Omental fat pad (tissue), 4 donors: ENCODE measurements around the gene NUDT4B. TPM values are rescaled to one million over a fixed set of nuclear protein-coding genes. Genes with fewer than 3 reads are reported as not detected.
"Not testable (repeated sequence)": the region's sequence is repeated elsewhere in the genome, so short reads cannot be mapped to it uniquely, and the experiment has no call there.

Experiments used
- ATAC-seq: fragments of 150-250 bp; one replicate; pipeline ENCODE4 v1.9.1; 2016; ENCODE audit warnings: mild to moderate bottlenecking, moderate library complexity; ENCODE audit not compliant: low FRiP score
- DNase-seq: peaks from one replicate; pipeline ENCODE4 v3.0.0-alpha.2; 2019; ENCODE audit warnings: low spot score
- total RNA-seq, 4 donors: library from RNA; depleted of rRNA; stranded (reverse); fragments of >200 nt; gene quantifications; one replicate each; pipeline ENCODE4 v1.1.0, GENCODE V29; 2016

Gene NUDT4B
- total RNA-seq, 4 donors from 2014 or later, result 25.1 to 45.4 (median 33.6) TPM

DNA sequence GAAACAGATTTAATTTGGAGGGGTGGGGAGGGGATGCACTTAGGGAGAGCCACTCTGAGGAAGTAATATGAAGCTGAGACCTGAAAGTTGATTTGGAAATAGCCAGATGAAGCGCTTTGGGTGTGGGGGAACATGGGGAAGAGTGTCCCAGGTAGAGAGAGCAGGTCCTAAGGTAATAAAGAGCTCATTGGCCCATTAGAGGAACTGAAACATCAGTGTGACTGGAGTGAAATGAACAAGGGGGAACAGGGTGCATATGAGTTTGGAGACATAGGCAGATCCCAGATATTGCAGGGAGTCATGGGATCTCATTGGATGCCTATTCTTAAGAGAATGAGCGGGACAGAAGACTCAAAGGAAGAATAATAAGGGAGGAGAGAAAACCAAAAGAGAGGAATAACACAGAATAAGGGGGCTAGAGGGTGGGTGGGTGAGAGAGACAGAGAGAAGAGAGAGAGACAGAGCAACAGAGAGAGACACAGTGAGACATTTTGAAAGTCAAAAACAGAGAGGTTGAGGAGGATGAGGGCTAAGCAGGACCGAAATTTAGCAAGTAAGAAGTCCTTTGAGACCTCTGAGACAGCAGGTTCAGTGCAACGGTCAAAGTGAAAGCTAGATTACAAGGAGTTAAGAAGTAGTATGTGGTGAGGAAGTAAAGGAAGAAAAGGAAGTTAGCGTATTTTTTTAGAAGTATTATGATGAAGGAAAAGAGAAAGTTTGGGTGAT is 14.8 kb upstream of the NUDT4B start:
- DNase-seq, ATAC-seq: not testable (repeated sequence)

DNA sequence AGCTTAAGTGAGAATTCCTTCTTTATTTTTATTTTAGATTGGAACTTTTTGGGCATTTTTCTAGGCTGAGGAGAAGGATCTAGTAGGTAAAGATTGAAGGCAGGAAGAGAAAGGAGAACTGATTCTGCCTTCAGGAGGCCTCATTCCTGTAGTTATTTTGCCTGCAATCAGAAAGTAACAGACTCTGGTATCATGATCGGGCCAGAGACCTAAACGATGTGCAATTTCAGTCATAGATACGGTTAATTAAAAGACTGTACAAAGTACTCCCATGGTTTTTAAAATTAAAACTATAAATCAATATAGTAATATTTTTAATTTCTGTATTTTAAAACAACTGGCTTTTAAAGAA is 14.3 kb upstream of the NUDT4B start:
- not testable (repeated sequence) for DNase-seq, ATAC-seq

DNA sequence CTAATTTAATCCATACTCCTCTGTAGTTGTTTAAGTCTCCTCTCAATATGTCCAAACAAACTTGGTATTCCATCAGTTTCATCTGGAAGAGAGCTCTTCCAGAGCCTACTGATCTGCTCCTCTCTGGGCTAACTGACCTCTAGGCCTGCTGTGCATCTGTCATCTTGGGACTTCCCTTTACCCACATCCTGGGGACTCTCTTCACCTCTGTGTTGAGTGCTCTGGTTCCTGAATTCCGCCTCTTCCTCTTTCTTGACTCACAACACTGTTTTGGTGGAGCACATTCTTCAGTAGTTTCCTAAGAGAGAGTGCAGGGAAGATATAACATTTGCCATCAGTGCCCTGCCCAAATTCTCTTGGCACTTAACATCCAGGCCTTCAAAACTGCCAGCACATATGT is 13.0 kb upstream of the NUDT4B start:
- not testable (repeated sequence) for ATAC-seq, DNase-seq

DNA sequence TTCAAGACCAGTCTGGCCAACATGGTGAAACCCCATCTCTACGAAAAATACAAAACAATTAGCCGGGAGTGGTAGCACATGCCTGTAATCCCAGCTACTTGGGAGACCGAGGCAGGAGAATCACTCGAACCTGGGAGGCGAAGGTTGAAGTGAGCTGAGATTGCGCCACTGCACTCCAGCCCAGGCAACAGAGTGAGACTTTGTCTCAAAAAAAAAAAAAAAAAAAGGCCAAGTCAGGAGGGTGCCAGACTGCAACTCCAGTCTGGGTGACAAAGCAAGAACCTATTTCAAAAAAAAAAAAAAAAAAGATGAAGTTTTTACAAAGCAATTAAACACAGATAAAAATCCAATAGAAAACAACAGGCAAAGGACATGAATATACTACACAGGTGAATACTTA is 9.9 kb upstream of the NUDT4B start:
- not testable (repeated sequence) for ATAC-seq, DNase-seq

DNA sequence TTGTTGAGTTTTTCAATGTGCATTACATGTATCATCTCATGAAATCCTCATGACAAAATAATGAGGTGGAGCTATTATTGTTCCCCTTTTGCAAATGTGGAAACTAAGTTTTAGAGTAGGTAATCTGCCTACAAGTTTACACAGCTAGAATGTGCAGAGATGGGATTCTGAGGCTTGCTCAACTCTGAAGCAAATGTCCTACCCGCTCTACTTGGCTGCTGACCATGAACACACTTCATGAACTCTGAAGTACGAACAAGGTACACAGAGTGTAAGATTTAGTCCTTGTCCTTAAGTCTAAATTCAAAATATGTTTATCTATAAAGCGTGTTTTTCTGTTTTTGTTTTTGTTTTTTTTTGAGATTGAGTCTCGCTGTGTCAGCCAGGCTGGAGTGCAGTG is 5.4 kb upstream of the NUDT4B start:
- not testable (repeated sequence) for DNase-seq, ATAC-seq

DNA sequence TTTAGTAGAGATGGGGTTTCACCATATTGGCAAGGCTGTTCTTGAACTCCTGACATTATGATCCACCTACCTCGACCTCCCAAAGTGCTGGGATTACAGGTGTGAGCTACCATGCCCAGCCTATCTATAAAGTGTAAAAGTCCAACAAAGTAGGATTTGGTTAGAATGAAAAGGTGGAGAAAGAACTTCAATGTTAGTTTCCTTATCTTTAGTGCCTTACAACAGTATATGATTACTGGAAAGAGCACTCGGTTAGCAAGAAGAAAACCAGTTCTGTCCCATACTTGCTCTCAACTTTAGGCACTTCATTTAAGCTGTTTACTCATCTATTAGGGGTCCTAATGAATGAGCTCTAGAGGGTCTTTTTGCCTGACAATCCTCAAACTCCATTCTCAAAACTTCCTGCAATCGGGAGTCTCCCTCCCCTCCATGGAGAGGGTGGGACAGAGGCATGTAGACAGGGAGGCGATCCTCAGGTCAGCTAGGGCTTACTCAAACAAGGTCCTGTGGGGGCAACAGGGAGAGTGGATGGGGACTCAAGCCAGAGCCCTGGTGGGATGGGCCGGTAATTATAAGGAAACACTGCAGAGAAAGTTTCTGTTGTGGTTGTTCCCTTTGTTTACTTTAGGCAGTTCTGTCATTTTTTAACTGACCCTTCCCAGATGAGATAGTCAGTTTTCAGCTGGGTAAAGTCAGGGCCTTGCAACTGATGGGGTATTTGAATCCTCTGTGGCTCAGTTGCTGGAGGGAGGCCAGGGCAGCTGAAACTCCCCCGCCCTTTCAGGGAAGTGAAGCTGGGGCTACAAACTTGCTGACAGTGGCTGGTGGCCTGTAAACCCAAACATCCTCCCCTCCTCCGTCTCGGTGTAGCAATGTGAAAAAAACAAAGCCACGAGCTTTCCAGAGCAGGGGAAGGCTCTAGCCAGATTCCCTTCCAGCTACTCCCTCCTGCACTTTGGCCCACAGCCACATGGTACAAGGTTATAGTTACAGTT is 4.6 kb upstream of the NUDT4B start:
- ATAC-seq, result peak; percentile 45
- DNase-seq, result not testable (repeated sequence)

DNA sequence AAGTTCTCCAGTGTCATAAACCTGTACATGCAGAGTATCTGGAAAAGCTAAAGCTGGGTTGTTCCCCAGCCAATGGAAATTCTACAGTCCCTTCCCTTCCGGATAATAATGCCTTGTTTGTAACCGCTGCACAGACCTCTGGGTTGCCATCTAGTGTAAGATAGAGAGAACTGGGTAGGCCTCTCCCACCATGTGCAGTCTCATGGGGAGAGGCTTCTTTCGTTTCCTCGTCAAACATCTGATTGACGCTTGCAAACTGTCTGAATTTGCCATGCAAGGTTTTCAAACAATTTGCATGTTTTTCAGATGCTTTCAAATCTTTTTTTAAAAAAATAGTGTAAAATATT is 734 bp downstream of the NUDT4B start:
- DNase-seq, result not testable (repeated sequence)
- peak; percentile 92 for ATAC-seq

DNA sequence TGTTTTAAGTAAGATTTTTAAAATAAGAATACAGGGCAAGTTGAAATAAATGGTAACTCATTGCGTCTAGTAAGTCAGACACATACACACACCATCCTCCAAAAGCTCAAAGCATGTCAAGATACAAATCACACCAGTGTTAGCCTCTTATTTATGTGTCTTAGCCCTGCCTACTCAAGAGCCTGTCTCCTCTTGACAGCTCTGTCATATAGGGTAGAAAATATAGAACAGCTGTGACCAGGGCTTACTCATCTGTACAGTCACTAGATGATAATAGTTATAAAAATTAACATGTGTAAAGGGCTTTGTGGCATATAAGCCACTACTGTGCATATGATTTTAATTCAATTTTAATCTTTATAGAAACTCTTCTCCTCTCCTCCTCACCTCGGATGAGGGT is 7.7 kb downstream of the NUDT4B start:
- DNase-seq, ATAC-seq: not testable (repeated sequence)

DNA sequence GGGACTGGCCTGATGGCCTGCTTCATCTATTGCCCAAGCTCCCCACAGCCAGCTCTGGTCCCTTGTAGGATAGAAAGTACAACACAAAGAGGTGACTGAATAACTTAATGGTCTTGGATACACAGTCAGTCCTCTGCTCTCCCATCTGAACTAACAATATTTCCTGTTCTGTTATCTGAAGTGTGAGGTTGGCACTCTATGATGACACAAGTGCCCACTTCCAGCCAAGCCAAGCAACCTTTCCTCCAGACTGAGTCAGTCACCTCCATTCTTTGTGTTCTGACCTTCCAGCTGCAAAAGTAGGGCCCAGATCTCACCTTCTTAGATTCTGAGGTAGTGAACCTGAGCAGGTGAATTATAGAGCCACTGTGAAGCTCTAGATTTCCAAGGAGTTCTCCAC is 8.9 kb downstream of the NUDT4B start:
- ATAC-seq, DNase-seq: not testable (repeated sequence)

DNA sequence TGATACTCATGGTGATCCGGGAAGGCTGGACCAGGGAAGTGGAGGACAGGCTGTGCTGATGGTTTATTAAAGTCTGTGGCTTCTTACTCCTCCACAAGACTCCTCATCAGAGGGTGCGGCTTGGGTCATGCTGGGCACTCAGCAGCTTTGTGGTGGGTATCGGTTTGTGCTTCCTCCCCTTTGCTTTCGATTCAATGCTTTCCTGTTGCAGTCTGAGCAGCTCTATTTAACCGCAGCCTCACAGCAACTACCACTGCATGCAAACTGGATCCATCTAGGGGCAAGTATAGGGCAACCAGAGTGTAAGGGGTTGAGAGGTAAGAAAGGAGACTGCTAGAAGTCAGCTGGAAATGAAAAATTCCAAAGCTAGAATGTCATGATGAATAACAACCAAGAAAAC is 9.8 kb downstream of the NUDT4B start:
- ATAC-seq, result peak; percentile 31
- DNase-seq, result not testable (repeated sequence)

DNA sequence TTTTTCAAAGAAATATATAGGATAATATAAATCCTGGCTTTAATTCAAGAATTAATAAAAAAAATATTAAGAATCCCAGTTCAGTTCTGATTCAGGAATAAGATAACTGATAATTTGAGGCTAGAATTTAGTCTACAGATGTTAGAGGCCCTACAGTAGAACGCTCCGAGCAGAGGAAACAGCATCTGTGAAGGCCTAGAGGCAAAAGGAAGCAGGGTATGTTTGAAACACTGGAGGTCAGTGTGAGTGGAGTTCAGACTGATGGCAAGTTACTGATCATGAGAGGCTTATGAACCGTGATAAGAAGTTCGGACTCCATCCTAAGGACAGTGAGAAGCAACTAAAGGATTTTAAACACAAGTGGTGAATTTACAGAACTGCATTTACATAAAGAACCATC is 10.4 kb downstream of the NUDT4B start:
- DNase-seq, ATAC-seq: not testable (repeated sequence)

DNA sequence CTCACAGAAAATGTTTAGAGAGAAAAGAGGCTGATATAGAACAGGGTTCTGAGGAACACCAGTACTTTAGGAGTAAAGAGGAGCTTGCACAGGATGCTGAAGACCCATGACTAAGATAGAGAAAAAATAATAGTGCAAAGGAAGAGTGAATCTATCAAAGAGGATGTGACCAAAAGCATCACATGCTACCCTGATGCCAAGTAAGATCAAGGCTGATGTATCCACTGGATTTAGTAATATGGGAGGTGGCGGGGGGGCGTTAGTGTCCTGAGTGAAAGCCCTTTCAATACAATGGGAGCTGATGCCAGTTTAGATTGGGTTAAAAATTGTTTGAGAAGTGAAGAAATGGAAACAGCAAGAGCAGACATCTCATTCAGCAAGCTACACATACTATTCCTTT is 11.2 kb downstream of the NUDT4B start:
- peak; percentile 50 for DNase-seq
- ATAC-seq, result peak; percentile 16

DNA sequence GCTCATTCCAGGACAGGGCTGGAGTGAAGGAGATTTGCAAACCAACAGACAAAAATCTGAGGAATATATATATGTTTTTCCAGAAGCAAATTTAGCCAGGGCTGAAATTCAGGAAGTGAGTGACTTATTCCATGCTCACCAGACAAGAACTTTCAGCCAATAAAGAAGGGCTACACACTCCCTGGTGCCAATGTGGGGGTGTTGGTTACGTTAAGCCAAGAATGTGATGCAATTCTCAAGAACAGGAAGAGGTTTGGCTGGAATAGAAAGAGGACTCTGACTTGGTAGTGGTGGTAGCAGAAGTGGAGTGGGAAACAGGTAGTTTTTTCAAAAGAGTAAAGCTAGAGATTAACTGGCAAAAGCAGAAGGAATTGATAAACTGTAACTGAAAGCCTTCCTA is 11.6 kb downstream of the NUDT4B start:
- DNase-seq, result not testable (repeated sequence)
- ATAC-seq, result peak; percentile 87

DNA sequence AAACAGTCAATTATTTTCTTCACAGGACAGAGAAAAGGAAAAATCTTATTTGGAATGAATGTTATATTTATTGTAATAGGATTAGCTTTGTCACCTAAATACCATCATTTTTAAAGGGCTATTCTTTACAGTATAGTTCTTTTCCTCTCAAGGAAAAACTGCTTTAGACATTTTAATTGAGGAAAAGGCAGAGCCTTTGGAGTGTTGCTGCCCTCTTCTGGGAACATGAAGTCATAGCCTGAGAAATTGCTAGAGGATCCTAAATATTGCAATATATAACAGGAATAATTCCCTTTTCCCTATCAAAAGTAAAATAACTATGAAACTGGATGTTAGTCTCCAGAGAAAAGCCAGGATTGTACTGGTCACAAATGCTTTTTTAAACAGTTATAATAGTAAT is 12.8 kb downstream of the NUDT4B start:
- not testable (repeated sequence) for DNase-seq
- peak; percentile 42 for ATAC-seq

DNA sequence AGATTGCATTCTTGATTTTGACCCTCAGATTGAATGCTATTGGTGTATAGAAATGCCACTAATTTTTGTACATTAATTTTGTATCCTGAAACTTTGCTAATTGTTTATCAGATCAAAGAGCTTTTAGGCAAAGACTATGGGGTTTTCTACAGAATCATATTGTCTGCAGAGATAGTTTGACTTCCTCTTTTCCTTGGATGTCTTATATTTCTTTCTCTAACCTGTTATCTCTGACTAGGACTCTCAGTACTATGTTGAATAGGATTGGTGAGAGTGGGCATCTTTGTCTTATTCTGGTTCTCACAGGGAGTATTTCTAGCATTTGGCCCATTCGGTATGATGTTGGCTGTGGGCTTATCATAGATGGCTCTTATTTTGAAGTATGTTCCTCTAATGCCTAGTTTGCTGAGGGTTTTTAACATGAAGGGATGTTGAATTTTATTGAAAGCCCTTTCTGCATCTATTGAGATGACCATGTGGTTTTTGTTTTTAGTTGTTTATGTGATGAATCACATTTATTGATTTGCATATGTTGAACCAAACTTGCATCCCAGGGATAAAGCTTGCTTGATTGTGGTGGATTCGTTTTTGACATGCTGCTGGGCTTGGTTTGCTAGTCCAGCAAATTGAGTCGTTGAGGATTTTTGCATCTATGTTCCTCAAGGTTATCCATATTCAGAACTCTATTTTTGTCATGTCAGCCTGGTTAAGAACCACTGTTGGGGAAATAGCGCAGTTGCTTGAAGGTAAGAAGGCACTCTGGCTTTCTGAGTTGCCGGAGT is 16.9 kb downstream of the NUDT4B start:
- not testable (repeated sequence) for ATAC-seq, DNase-seq

DNA sequence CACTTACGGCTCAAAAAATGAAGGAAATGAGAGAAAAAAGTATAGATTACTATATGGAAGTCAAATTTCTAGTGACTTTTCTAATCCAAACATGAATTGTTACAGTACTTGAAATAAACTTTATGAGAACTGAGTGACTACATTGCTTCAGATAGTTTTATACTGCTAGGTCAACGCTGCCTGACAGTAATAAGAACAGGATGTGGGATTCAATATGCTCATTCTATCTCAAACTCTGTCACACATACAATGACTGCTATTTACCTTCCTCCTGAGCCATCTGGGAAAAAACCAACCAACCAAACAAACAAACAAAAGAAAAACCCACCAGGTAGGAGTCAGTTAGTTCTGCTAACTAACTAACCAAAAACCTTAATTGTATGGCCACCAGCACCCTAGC is 20.0 kb downstream of the NUDT4B start:
- not testable (repeated sequence) for ATAC-seq, DNase-seq

DNA sequence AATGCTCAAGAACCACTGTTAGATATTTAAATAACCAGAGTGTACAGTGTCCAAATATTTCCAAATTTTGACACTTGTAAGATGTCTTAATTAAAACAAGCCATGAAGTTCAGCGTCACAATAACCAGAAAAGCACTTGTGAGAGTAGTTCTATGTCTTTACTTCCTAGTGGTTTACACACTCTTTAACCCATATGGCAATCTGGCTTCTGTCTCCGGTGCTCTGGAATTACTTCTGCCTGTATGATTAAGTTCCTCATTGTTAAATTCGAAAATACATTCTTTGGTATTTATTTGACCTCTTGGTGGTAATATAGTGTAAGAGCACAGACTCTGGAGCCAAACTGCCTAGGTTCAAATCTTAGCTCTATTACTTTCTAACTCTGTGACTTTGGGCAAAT is 20.9 kb downstream of the NUDT4B start:
- not testable (repeated sequence) for ATAC-seq, DNase-seq

DNA sequence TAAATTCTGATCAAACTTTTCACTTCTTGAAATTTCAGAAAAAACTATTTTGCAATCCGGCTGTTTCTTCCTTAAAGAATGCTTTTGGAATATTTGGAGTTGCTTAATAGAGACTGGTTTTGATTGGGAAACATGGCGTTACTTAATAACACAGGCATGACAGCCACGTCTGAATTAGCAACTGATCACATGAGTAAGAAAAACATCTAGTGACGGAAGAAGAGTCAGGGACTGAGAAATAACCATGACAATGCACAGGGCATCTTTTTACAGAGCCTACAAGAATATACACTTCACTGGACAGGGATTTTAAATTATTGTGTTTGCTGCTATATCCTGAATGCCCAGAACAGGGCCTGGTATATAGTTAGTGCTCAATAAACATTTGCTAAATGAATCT is 25.1 kb downstream of the NUDT4B start:
- ATAC-seq, result peak; percentile 94
- DNase-seq, result not testable (repeated sequence)

DNA sequence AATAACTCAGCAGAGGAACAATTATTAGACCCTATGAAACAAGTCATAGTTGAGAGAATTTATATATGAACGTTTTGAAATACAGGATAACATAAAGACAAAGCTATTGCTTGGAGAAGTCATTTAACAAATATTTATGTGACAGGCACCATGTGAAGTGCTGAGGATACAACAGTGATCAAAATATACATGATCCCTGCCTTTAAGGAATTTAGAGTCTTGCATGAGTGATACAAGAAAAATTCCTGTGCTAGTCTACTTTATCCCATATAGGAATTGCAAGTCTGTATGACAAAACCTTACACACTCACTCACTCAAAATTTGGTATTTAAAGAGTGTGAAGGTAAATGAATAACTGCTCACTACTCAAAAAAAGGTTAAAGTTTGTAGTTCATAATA is 25.5 kb downstream of the NUDT4B start:
- ATAC-seq, result peak; percentile 62
- DNase-seq, result not testable (repeated sequence)

DNA sequence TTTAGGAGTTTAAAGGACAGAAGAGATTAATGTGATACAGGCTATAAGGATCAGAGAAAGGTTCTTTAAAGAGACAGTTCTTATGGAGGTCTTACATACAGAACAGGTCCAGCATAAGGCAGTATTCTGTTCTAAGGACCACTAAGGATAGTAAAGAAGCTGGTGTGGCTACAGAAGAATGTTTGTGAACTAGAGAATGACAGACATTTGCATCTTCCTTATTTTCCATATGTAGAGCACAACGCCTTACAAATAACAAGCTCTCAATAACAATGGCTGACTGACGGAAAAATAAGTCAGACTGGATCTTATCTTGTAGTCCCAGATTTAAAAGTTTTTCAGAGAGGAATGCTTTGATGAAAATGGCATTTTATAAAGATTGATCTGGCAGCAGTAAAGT is 26.7 kb downstream of the NUDT4B start:
- ATAC-seq, DNase-seq: not testable (repeated sequence)
